ENCODE measurements around the gene SUPT3H. TPM values are rescaled to one million over a fixed set of nuclear protein-coding genes. Genes with fewer than 3 reads are reported as not detected.

Gene SUPT3H
- total RNA-seq, 4 donors from 2014 or later: 1.1 to 4.7 (median 3.7) TPM

DNA sequence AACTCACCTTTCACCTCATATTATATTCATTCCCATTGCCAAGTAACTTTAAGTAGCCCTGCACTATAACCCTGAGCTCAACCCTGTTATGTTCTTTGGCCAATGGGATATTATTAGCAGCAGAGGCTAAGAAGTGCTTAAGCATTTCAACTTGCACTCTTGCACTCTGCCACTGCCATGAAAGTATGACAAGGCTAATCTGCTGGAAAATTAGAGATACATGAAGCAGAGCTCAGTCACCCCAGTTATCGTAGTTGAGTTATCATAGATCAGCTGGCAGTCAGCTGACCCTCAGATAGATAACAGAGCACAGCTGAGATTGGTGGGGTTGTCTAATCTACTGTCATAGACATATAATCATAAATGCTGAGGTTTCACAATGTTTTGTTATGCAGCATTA, 259.0 kb downstream of the SUPT3H start:
- no peaks in the 10 kb centered on the region for H3K27me3 ChIP-seq
- no peaks in the 10 kb centered on the region for H3K4me1 ChIP-seq
- 92% methylated on average over 1 of the region's 1 CpG for WGBS
- H3K9me3 ChIP-seq: no peaks in the 10 kb centered on the region
- TF ChIP-seq EP300 (IDR thresholded peaks at IDR 0.05): no peak
- TF ChIP-seq, protein P1, sequence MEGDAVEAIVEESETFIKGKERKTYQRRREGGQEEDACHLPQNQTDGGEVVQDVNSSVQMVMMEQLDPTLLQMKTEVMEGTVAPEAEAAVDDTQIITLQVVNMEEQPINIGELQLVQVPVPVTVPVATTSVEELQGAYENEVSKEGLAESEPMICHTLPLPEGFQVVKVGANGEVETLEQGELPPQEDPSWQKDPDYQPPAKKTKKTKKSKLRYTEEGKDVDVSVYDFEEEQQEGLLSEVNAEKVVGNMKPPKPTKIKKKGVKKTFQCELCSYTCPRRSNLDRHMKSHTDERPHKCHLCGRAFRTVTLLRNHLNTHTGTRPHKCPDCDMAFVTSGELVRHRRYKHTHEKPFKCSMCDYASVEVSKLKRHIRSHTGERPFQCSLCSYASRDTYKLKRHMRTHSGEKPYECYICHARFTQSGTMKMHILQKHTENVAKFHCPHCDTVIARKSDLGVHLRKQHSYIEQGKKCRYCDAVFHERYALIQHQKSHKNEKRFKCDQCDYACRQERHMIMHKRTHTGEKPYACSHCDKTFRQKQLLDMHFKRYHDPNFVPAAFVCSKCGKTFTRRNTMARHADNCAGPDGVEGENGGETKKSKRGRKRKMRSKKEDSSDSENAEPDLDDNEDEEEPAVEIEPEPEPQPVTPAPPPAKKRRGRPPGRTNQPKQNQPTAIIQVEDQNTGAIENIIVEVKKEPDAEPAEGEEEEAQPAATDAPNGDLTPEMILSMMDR (IDR thresholded peaks at IDR 0.05): no peak
- TF ChIP-seq POLR2AphosphoS5 (IDR thresholded peaks at IDR 0.05): no peak
- no peak for TF ChIP-seq POLR2A (IDR thresholded peaks at IDR 0.05)
- no peak overlapping the region for H3K27ac ChIP-seq
- DNase-seq (ENCODE audit: low spot score in 2 of 2): no peak
- no peak overlapping the region for H3K4me3 ChIP-seq
- H3K36me3 ChIP-seq: no peaks in the 10 kb centered on the region

- TF ChIP-seq, protein P1 (IDR thresholded peaks at IDR 0.05): no peak
- no peak for TF ChIP-seq EP300 (IDR thresholded peaks at IDR 0.05)
- TF ChIP-seq POLR2A (IDR thresholded peaks at IDR 0.05): no peak
- H3K9me3 ChIP-seq: no peaks in the 10 kb centered on the region
- H3K4me1 ChIP-seq: no peaks in the 10 kb centered on the region
- H3K4me3 ChIP-seq: no peak overlapping the region
- H3K27ac ChIP-seq: no peak overlapping the region
- DNase-seq (ENCODE audit: low spot score in 2 of 2): no peak
- no peaks in the 10 kb centered on the region for H3K36me3 ChIP-seq
- no peaks in the 10 kb centered on the region for H3K27me3 ChIP-seq
These were observed 260.9 kb downstream of the SUPT3H start for GRCh38 chr6:45116714-45117410.

GRCh38 chr6:45115696-45116095, 262.0 kb downstream of the SUPT3H start:
- H3K9me3 ChIP-seq: no peaks in the 10 kb centered on the region
- H3K36me3 ChIP-seq: no peaks in the 10 kb centered on the region
- H3K27me3 ChIP-seq: no peaks in the 10 kb centered on the region
- H3K4me3 ChIP-seq: no peak overlapping the region
- H3K27ac ChIP-seq: no peak overlapping the region
- no peaks in the 10 kb centered on the region for H3K4me1 ChIP-seq
- TF ChIP-seq, protein P1 (IDR thresholded peaks at IDR 0.05): no peak
- TF ChIP-seq POLR2A (IDR thresholded peaks at IDR 0.05) (no peak), POLR2AphosphoS5 (IDR thresholded peaks at IDR 0.05) (no peak), EP300 (IDR thresholded peaks at IDR 0.05) (no peak)
- WGBS: 73% methylated on average over 3 of the region's 3 CpGs
- no peak for DNase-seq (ENCODE audit: low spot score in 2 of 2)

GRCh38 chr6:45112711-45113110, 265.0 kb downstream of the SUPT3H start:
- no peaks in the 10 kb centered on the region for H3K9me3 ChIP-seq

DNA sequence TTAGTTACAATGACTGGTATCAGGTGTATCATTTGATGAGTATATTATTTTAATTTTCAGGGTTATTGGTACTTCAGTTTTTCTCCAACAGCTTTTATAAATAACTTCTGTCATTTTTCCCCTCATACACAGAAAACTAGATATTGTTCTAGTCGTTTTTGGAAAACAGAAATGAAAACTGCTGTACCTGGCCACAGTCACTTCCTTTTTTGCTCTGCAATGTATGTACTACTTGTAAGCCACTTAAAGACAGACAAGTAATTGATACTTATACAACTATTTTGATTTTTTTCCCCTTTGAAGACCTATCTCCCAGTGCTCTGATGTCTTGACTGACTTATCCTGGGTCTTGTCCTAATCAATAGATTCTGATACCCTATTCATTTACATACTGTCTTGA, 268.2 kb downstream of the SUPT3H start:
- Histone ChIP-seq H3K4me3 (no peak overlapping the region), H3K27ac (no peak overlapping the region), H3K9me3 (no peaks in the 10 kb centered on the region), H3K4me1 (no peaks in the 10 kb centered on the region), H3K36me3 (no peaks in the 10 kb centered on the region), H3K27me3 (no peaks in the 10 kb centered on the region)
- WGBS: 84% methylated on average over 1 of the region's 1 CpG
- no peak for DNase-seq (ENCODE audit: low spot score in 2 of 2)
- TF ChIP-seq POLR2AphosphoS5 (IDR thresholded peaks at IDR 0.05): no peak
- TF ChIP-seq EP300 (IDR thresholded peaks at IDR 0.05): no peak
- TF ChIP-seq POLR2A (IDR thresholded peaks at IDR 0.05): no peak
- TF ChIP-seq, protein P1 (IDR thresholded peaks at IDR 0.05): no peak

More at GRCh38 chr6:45112711-45113110, 265.0 kb downstream of the SUPT3H start:
- Histone ChIP-seq H3K27me3 (no peaks in the 10 kb centered on the region), H3K27ac (no peak overlapping the region), H3K4me1 (no peaks in the 10 kb centered on the region), H3K36me3 (no peaks in the 10 kb centered on the region), H3K4me3 (no peak overlapping the region)
- no peak for TF ChIP-seq POLR2A (IDR thresholded peaks at IDR 0.05)
- no peak for TF ChIP-seq POLR2AphosphoS5 (IDR thresholded peaks at IDR 0.05)
- TF ChIP-seq, protein P1 (IDR thresholded peaks at IDR 0.05): no peak
- TF ChIP-seq EP300 (IDR thresholded peaks at IDR 0.05): no peak
- DNase-seq (ENCODE audit: low spot score in 2 of 2): no peak
